ENCODE data around the gene GCLC.
A peak's percentile ranks its signal among the peaks of the same experiment; 100 is the strongest.
"Not testable (repeated sequence)": the region's sequence is repeated elsewhere in the genome, so short reads cannot be mapped to it uniquely, and the experiment has no call there.

Gene GCLC

GRCh38 chr6:53556986-53557715, 12.2 kb upstream of the GCLC start:
- DNase-seq (ENCODE audit: low read depth), result no peak

- DNase-seq (ENCODE audit: low read depth), result not testable (repeated sequence)
These were observed 8.7 kb upstream of the GCLC start for GRCh38 chr6:53553600-53553999.

GRCh38 chr6:53551681-53552080, 6.8 kb upstream of the GCLC start:
- DNase-seq (ENCODE audit: low read depth), result not testable (repeated sequence)

GRCh38 chr6:53547811-53548496, 3.1 kb upstream of the GCLC start:
- peak; percentile 96 for DNase-seq (ENCODE audit: low read depth)

- no peak for DNase-seq (ENCODE audit: low read depth)
These were observed 2.4 kb upstream of the GCLC start for GRCh38 chr6:53547166-53547810.

GRCh38 chr6:53546281-53546680, 1.4 kb upstream of the GCLC start:
- DNase-seq (ENCODE audit: low read depth), result peak; percentile 76

- DNase-seq (ENCODE audit: low read depth), result peak; percentile 41
These were observed 758 bp downstream of the GCLC start for GRCh38 chr6:53544217-53544469.

GRCh38 chr6:53543359-53544216, 1.3 kb downstream of the GCLC start:
- DNase-seq (ENCODE audit: low read depth), result peak; percentile 20

GRCh38 chr6:53541900-53542299, 3.0 kb downstream of the GCLC start:
- DNase-seq (ENCODE audit: low read depth), result no peak

GRCh38 chr6:53540129-53540692, 4.7 kb downstream of the GCLC start:
- DNase-seq (ENCODE audit: low read depth), result no peak

- DNase-seq (ENCODE audit: low read depth), result no peak
These were observed 5.3 kb downstream of the GCLC start for GRCh38 chr6:53539561-53539960.

- no peak for DNase-seq (ENCODE audit: low read depth)
These were observed 8.3 kb downstream of the GCLC start for GRCh38 chr6:53536561-53536960.

- DNase-seq (ENCODE audit: low read depth), result no peak
These were observed 12.0 kb downstream of the GCLC start for GRCh38 chr6:53532942-53533341.

GRCh38 chr6:53532061-53532797, 12.7 kb downstream of the GCLC start:
- DNase-seq (ENCODE audit: low read depth), result no peak

GRCh38 chr6:53530780-53531386, 14.0 kb downstream of the GCLC start:
- no peak for DNase-seq (ENCODE audit: low read depth)

GRCh38 chr6:53530346-53530745, 14.6 kb downstream of the GCLC start:
- peak; percentile 19 for DNase-seq (ENCODE audit: low read depth)

GRCh38 chr6:53529324-53530036, 15.4 kb downstream of the GCLC start:
- DNase-seq (ENCODE audit: low read depth), result no peak

- DNase-seq (ENCODE audit: low read depth), result no peak
These were observed 16.8 kb downstream of the GCLC start for GRCh38 chr6:53528107-53528506.

- DNase-seq (ENCODE audit: low read depth), result no peak
These were observed 17.6 kb downstream of the GCLC start for GRCh38 chr6:53527249-53527765.

- no peak for DNase-seq (ENCODE audit: low read depth)
These were observed 18.9 kb downstream of the GCLC start for GRCh38 chr6:53526000-53526399.

Data from ELR (cell line).